Measurements from ENCODE around the gene WNT10A.
A peak's percentile ranks its signal among the peaks of the same experiment; 100 is the strongest.

WNT10A gene

DNA sequence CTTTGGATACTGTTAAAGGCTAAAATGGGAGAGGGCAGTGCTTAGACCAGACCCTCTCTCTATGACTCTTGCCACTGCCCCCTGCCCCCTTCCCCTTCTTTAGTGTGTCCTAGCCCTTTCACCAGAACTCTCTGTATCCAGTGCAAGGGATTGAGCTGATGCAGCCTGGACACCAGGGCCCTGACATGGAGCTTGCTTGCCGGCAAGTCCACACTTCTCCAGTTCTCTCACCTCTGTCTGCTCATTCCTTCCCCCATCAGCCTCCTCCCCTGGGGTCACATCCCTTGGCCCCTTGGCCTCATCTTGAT is 22.6 kb upstream of the WNT10A start:
- DNase-seq: no peak

DNA sequence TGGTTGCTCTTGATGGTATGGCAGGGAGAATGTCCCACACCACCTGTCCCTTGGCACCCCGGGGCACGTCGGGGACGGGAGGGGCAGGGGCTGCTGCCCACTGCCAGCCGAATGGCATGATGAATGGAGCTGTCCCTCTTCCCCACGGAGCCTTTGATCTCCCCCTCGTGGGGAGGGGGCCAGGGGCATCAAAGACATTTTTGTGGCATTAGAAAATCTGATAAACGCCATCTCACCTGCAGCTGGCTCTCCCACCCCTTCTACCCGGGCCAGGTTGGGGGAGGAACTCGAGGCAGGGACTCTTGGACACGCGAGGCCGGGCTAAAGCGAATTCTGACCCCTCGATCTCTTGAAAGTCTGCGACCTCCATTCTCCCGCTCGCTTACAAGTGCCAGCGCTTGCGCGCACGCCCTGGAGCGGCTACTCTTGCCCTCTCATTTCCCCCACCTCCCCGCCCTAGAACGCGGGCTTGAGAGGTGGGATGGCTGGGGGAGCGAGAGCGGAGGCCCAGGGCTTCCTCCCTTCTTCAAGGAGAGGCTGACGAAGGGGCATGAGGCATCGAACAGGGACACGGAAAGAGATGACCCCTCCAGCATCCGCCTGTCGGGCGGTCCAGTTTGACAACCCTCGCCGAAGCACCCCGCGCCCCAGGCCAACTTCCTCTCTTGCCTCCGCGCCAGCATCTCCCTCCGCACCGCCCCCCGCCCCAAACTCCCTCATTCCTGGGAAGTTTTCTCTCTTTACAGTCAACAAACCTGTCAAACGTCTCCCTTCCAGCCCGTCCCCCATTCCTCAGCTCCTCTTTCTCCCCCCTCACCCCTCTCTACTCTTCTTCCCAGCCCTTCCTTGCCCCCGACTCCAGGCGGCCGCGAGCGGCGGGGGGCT is 21.7 kb upstream of the WNT10A start:
- DNase-seq: no peak

DNA sequence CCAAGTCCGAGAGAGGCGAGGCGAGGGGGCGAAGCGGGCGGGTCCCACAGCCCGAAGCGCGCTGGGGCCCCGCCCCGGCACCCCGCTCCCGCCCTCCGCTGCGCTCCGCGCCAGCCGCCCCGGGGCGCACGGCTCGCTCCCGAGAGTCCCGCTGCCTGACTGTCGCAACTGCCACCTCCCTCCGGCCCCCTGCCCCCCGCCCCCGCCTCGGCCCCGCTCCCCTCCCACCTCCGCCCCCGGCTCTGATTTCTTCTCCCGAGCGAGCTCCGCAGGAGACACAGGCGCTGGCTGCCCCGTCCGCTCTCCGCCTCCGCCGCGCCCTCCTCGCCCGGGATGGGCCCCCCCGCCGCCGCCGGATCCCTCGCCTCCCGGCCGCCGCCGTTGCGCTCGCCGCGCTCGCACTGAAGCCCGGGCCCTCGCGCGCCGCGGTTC is 21.1 kb upstream of the WNT10A start, which contains the start of gene WNT6:
WNT6 (plus strand) TSS at position 250 of the 432 bp plus-strand sequence. CDS start 233 bp downstream, outside the sequence.
- DNase-seq: no peak

- DNase-seq: no peak
These were observed 20.4 kb upstream of the WNT10A start for GRCh38 chr2:218859988-218860831.

DNA sequence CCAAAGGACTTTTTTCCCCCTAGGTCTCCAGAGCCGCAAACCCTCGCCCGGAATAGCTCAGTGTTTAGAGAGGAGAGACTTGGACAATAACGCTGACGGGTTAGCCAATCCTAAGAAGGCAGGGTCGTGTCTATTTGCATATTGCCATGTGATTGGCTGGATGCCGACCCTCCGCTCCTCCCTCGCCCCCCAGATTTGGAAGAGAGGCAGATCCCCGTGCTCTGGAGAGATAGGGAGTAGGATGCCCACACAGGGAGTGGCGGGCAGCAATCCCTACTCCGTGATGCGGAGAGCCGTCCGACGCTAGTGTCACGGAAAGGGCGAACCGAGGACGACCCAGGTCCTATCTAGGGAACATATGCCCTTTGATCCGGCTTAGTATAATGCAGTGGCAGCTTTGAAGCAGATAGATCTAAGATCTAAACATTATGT is 19.7 kb upstream of the WNT10A start:
- DNase-seq: no peak

- no peak for DNase-seq
These were observed 18.9 kb upstream of the WNT10A start for GRCh38 chr2:218861645-218862318.

- DNase-seq: no peak
These were observed 17.6 kb upstream of the WNT10A start for GRCh38 chr2:218863021-218863520.

DNA sequence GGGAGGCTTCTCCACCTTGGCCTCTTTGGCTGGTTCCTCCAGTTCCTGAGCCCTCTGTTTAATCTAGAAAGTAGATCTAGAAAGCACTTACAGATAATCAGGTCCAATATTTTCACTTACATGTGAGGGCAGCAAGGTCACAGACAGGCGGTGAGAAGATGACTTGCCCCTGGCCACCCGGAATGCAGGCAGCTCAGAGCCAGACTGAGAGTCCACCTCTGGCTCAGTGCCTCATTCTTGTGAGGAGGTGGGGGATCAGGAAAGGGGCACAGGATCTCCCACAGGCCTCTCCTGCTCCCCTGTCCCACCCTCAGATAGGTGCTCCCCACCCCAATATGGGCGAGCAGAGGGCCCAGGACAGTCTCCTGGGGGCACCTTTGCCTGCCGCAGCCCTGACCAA is 15.3 kb upstream of the WNT10A start:
- no peak for DNase-seq

DNA sequence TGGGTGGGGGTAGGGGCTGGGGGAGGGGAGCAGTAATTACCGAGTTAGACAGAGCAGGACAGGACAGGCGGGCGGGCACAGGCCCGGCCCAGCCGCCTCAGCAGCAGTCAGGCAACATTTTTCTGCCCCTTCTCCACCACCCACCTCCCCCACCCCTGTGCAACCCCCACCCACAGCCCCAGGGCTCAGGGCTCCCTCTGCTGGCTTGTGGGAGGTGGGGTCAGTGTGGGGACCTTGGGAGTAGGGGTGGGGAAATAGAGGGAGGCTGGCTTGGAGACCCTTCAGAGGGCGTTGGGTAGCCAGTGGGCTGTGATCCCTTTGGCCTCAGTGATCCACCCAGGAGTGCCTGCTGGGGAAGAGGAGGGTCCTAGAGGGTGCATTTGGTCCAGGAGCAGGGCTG is 14.7 kb upstream of the WNT10A start:
- DNase-seq: no peak

- no peak for DNase-seq
These were observed 12.8 kb upstream of the WNT10A start for GRCh38 chr2:218867900-218868299.

GRCh38 chr2:218869064-218869463 is 11.6 kb upstream of the WNT10A start:
- no peak for DNase-seq

DNA sequence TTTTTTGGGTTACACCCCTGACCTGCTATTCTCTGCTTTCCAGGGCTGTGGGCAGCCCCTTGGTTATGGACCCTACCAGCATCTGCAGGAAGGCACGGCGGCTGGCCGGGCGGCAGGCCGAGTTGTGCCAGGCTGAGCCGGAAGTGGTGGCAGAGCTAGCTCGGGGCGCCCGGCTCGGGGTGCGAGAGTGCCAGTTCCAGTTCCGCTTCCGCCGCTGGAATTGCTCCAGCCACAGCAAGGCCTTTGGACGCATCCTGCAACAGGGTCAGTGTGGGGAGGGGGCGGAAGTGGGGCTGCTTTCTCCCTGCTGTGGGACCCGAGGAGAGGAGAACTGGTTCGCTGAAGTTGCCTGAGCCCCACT is 9.7 kb upstream of the WNT10A start:
- DNase-seq: no peak

DNA sequence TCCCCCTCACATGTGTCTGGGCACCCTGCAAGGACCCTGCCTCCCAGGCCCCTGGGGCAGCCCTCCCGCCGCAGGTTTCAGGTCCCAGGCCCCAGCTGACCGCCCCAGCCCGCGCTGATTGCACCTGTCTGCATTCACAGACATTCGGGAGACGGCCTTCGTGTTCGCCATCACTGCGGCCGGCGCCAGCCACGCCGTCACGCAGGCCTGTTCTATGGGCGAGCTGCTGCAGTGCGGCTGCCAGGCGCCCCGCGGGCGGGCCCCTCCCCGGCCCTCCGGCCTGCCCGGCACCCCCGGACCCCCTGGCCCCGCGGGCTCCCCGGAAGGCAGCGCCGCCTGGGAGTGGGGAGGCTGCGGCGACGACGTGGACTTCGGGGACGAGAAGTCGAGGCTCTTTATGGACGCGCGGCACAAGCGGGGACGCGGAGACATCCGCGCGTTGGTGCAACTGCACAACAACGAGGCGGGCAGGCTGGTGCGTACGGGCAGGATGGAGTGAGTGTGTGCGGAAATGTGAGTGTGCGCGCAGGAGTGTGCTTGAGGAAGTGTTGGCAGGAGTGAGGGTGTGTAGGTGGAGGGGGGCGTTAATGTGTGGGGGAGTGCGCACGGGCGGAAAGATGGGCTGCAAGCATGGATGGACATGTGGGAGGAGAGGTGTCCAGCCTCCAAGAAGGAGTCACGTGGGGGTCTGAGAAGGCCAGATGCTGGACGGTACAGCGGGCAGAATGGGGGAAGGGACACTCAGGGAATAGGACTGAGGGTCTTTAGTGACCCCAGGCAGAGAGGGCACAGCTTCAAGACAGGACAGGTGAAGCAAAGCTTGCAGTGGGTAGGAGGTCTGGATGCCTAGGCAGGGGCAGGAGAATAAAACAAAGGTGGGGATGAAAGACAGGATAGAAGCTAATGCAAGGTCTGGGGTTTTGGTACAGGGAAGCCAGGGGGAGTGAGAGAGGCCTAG is 9.0 kb upstream of the WNT10A start:
- DNase-seq: no peak

DNA sequence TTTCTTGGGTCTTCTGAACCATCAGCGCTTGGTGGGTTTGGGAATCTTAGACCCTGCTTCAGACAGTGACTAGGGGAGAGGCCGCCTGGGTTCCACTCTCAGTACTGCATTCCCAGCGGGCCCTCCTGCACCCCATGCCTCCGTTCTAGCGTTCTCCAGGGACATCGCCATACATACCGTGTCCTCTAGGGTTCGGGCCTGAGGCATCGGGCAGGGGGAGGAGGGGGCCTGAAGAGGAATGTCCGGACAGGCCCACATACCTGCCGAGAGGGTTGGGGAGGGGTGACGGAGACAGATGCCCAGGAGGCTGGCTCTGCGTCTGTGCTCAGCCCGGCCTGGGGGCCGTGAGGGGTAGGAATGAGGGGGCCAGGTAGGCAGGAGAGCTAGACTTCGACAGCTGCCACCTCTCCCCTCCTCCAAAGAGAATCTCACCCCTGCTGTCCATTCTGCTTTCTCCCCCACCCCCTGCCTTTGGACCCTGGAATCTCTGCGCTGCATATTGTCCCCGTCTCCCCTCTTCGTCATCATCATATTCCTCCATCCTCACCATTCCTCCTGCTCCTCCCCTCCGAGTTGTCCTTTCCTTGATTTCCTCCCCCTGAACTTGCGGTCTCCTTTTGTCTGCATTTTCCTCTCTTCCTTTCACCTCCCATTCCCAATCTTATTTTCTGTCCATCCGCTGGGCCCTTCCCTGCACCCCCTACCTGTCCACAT is 7.8 kb upstream of the WNT10A start:
- no peak for DNase-seq

- no peak for DNase-seq
These were observed 7.1 kb upstream of the WNT10A start for GRCh38 chr2:218873359-218874194.

- no peak for DNase-seq
These were observed 4.9 kb upstream of the WNT10A start for GRCh38 chr2:218875692-218876246.

DNA sequence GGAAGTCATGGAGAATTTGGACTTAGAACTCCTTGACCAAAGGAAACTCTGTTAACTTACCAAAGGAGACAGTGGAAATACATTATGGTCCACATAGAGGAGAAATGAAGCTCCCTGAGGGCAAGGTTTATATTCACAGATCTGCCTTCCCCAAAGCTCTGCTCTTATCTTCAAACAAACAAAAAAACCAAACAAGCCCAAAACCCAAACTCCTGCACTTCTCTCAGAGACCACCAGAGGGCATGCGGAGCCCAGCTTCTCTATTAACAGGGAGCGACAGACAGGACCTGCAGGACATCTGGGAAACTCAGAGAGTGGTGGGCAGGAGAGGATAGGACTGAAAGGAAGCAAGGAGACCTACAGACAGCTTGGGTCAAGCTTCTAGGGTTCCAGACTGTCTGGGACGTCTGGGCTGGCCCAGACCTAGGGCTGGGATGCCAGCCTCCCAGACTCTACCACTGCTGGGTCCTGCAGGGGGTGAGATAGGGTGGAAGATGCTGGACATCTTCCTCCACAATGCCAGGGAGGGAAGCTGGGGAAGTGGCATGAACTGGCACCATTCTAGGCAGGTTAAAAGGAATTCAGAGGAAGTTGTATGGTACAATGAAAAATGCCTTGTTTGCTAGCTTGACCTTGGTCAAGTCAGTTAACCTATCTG is 4.0 kb upstream of the WNT10A start:
- peak; percentile 27 to 41 for DNase-seq

GRCh38 chr2:218877331-218877730 is 3.3 kb upstream of the WNT10A start:
- DNase-seq: no peak

DNA sequence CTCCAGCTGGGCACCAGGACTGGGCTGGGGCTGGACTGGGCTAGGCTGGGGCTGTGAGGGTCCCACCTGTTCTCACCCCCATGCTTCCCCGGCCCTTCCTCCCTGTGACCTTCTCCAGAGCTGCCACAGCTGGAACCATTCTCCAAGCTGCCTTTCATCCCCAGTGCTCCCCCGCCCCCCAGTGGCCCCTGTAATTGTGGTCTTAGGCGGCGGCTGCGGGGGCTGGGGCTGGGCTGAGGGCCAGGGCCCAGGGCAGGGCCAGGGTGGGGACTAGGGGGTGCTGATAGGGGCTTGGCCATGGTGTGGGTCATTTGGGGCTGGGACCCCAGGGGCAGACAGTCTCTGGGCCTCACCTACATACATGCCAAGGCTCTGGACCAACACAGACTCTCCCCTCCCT is 2.8 kb upstream of the WNT10A start:
- DNase-seq: no peak

DNA sequence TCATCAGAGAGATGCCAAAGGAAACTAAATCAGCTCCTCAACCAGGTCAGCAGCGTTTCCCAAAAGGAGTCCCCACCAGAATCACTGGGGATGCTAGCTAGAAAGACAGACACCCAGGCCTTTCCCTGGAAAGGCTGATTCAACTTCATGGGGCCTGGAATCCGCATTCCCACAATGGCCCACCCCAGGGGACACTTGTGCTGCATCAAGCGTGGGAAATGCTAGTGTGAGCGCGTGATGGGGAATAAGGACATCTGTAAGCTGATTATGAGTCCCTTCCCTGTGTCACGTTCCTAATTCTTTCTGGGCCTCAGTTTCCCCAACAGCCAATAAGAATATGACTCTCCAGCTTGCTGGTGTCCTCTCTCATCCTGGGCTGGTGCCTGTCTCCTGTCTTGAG is 2.2 kb upstream of the WNT10A start:
- DNase-seq: no peak
